Inferior parietal cortex (tissue), 1 donor: ENCODE results near the gene ZNF22.

Experiments used
- DNase-seq: peaks from one replicate; pipeline ENCODE4 v3.0.0-alpha.2; 2016; ENCODE audit errors: extremely low spot score

The ZNF22 gene

DNA sequence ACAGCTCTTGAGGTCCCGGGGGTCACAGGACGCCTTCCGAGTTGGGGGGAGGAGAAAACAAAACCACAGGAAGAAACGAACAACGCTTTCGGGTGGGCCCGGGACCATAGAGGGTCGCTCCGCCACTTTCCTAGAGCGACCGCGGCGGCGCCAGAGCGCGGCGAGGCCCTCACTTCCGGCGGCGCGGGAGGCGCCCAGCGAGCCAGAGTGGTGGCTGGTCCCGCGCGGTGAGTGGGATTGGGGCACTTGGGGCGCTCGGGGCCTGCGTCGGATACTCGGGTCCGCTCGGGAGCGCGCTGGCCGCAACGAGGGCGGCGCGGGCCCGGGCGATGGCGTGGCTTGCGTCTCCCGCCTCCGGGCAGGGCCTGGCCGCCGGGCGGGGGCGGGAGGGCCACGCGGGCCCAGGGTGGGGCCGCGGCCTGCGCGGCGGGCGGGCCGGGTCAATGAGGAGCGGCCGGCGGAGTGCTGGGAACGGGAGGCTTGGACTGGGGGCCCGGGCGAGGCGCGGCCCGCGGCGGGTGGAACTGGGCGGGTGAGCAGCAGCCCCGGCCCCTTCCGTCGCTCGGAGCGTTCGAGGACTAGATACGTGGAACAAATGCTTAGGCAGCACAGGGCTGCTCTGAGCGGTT is at the start of gene ZNF22:
TSS of gene ZNF22 (plus strand) at position 172 of the 629 bp plus-strand sequence. CDS start 2,446 bp downstream, outside the sequence.
- DNase-seq = peak; percentile 66

GRCh38 chr10:44951576-44952226 is 49.0 kb upstream of the ZNF22 start:
- DNase-seq = no peak

DNA sequence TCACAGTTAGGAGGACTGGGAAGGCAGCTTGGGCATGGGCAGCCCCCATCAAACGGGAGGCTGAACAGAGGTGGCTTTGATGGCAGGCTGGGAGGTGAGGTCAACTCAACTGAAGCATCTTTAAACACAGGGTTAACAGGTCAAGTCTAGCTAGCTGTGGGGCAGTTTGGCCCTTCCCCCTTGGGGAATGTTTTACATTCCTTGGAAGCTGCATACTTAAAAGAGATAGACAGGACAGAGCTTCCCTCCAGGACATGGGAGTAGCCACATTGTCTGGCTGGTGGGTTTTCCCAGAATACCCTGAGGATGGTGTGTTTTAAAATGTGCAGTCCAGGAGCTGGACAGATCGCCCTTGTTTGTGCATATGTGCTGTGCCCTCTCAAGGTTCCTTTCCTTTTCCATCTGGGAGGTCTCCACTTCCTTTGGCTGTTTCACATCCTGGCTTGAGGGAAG is 47.9 kb upstream of the ZNF22 start:
- no peak for DNase-seq

GRCh38 chr10:44954042-44954441 is 46.7 kb upstream of the ZNF22 start:
- DNase-seq = no peak

DNA sequence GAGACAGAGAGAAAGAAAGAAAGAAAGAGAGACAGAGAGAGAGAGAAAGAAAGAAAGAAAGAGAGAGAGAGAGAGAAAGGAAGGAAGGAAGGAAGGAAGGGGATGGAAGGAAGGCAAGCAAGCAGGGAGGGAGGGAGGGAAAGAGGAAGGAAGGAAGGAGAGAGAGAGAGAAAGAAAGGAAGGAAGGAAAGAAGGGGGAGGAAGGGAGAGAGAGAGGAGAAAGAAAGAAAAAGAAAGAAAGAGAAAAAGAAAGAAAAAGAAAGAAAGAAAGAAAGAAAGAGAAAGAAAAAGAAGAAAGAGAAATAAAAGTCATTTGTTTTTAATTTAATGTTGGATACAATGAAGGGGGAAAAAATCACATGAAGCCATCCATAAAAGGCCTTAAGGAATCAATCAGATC is 45.8 kb upstream of the ZNF22 start:
- no peak for DNase-seq

- DNase-seq = no peak
Observed at GRCh38 chr10:44955413-44956070, 45.2 kb upstream of the ZNF22 start.

DNA sequence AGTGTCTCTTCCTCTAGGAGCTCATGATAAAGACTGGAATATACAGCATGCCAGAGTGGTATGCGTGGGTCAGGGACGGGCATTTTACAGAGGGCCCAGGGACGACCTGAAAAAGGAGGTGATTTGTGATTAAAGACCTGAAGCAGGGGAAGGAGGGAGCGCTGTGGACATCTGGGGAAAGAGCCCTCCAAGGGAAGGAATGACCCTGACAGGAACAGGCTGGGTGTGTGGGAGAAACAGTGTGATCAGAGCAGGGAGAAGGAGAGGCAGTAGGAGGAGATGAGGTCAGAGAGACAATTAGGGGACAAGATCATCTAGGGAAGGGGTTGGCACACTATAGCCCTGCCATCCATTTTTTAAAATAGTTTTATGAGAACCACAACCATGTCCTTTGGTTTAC is 44.5 kb upstream of the ZNF22 start:
- no peak for DNase-seq

GRCh38 chr10:44956717-44957706 is 43.7 kb upstream of the ZNF22 start:
- DNase-seq = no peak

- DNase-seq = no peak
Observed at GRCh38 chr10:44958196-44958897, 42.4 kb upstream of the ZNF22 start.

GRCh38 chr10:44958898-44959246 is 41.9 kb upstream of the ZNF22 start:
- DNase-seq = no peak

DNA sequence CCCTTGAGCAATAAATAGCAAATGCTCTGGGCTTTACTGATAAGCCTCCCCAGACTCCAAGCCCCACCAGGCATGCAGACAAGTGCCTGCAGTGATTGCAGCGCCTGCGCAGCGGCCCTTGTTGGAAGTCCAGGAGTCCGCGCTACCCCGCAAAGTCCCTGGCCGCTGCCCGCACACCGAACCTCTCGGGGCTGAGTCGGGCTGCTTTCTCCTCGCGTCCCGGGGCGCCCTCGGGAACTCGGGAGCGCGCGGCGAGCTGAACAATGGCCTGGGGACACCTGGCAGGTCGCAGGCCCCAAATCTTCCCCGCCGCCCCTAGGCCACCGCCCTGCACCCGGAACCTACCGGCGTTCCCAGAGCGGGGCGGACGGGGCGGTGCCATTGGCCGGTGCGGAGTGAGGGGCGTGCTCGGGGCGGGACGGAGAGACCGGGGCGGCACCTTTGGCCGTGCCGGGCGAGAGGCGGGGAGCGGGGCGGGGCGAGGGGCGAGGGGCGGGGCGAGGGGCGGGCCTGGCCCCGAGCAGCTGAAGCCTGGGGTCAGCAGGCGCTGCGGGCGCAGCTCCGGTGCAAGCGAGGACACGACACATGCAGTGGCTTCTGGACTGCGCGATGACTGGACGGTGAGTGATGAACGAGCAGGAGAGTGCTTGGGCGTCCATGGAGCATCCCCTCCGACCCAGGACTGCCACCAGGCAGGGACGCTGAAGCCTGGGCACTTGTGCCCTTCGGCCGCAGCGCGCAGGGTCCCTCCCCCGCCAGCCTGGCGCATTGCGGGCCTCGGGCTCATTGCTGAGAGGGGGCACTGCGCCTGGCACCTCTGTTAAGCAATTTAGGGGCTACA is 41.3 kb upstream of the ZNF22 start, which contains the start of gene RASSF4:
TSS of gene RASSF4 (plus strand) at position 556 of the 841 bp plus-strand sequence. CDS start 10,401 bp downstream, outside the sequence.
- peak; percentile 82 for DNase-seq

DNA sequence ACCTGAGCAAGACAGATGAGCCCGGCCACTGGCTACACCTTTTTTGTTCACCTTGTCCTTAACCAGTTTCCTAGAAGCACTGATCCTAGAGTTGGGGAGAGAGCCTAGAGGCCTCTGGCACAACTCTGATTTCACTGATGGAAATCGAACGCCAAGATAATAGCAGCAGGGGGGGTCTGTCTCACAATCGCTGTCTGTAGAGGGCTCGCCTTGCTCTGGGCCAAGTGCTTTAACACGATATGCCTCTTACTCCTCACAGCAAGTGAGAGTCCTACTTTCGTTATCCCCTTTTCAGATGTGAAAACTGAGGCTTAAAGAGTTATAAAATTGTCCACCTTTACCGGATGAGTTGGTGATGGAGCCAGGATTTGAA is 40.6 kb upstream of the ZNF22 start:
- no peak for DNase-seq

DNA sequence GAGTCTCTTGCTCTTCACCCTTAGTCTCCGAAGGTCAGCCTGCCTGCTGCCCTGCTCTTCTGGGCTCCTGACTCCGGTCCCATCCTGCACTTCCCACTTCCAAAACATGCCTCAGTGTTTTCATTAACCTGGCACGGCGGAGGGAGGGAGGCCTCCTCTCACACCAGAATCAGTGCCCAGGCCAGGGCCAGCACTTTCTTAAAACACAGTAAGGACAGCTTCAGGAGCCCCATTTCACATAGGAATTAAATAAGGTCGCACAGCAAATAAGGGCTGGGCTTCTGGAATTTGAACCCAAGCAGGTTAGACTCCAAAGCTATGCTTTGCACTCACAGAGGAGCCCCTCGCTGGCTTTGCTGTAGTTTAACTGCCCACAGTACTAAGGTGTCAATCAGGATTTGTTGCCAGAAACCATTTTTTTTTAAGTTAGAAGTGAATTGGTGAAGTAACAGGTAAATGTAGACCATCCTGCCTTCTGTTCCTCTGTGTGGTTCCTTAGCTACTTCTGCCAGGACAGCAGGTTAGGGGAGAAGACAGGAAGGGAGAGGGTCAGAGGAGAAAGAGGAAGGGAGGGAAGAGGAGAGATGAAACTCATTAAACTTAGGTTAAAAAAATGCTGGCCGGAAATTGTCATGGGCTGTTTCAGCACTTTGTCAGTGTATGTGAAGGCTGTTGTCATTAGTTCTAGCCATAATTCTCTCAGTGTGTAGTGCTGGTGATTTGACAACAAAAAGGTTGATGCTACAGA is 40.1 kb upstream of the ZNF22 start:
- DNase-seq = no peak

GRCh38 chr10:44961230-44961571 is 39.5 kb upstream of the ZNF22 start:
- no peak for DNase-seq

DNA sequence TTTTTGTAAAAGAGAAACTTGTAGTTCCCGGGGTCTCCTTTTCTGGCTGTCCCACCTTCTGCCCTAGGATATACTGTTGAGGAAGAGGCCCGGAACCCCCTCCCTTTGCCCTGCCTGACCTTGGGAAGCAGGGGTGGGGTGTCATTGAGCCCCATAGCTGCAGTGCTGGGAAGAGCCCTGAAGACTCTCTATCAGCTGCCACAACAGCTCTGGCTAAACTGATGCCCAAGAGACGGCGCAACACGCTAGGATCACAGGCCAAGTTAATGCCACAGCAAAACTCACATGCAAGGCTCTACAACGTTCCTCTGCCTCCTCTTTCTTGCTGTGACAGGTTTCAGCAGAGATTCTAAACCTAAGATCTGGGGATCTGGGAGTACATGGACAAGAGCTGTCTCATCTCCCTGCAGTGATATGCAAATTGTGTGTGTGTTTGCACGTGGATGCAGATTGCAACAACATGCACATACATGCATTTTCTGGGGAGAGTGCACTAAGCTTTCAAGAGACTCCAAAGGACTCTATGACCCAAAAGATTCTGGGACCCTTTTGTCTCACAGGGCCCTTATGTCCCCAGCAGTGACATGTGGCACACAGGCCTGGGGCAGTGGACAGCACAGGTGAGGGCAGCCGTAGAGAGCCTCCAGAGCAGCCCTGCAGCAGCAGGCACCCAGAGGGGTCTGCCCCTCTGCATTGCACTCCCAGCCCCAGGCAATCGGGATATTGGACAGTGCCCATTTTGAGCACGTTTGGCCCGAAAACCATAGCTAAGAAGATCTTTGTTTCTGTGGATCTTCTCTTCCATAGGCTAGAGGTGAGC is 38.6 kb upstream of the ZNF22 start:
- no peak for DNase-seq

GRCh38 chr10:44962870-44963738 is 37.6 kb upstream of the ZNF22 start:
- no peak for DNase-seq

DNA sequence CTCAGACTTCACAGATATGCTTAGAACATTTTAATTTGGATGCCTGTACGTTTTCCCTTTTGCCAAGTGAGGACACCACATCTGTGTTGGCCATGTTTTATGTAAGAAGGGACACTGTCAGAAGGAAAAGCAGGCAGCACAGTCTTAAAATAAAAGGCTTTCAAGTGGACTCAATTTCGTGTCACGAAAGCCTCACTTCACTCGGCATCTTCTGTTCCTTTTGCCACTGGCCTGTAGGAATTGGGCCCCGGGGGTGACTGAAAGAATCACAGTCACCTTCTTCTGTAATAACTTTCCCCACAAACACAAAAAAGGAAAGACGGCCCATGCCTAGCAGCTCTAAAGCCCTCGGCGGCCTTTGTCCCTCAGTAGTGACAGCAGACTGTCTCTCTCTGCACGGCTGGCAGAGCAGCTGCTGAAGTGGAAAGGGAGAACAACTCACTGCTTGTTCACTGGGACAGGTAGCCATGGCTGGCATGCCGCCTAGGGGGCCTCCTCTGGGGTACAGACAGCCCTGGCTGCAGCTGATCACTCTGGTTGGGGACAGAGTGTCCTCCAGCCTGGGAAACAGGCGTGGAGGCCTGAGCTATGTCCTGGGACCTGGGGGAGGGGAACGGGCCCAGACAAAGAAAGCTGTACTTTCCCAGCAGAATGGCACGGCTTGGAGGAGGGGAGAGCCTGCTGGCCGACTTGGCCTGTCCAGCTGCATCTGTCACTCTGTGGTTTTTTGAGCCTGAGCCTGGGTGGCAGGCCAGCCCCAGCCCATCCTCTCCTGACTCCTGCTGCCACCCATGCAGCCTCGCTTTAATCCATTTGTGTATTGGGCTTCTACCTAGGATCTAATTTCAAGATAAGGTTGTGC is 36.7 kb upstream of the ZNF22 start:
- DNase-seq = peak; percentile 89
